IMR-90 (cell line): ENCODE results near the gene FAM110A.
"Not testable (repeated sequence)": the region's sequence is repeated elsewhere in the genome, so short reads cannot be mapped to it uniquely, and the experiment has no call there.

Experiments
- BHLHE40 ChIP-seq: fragments of 150-350 bp; IDR thresholded peaks from 2 replicates; pipeline ENCODE4 v1.6.1; 2016; ENCODE audit warnings: mild to moderate bottlenecking, low read depth, low read length
- POLR2A ChIP-seq: IDR thresholded peaks from 2 replicates; pipeline ENCODE4 v1.6.1; 2012; ENCODE audit warnings: mild to moderate bottlenecking, low read depth, low read length
- TF ChIP-seq, protein P1 (sequence below): conservative IDR thresholded peaks from 2 replicates; pipeline ENCODE4 v1.5.1; 2012; ENCODE audit warnings: mild to moderate bottlenecking, low read depth, low read length, improper control_type of control experiment
- TF ChIP-seq, protein P2 (sequence below): fragments of 150-350 bp; IDR thresholded peaks from 2 replicates; pipeline ENCODE4 v1.6.1; 2017; ENCODE audit warnings: mild to moderate bottlenecking, antibody characterized with exemption, low read length, low read depth

GRCh38 chr20:811776-812434 is 21.6 kb upstream of the FAM110A start:
- TF ChIP-seq, protein P1, sequence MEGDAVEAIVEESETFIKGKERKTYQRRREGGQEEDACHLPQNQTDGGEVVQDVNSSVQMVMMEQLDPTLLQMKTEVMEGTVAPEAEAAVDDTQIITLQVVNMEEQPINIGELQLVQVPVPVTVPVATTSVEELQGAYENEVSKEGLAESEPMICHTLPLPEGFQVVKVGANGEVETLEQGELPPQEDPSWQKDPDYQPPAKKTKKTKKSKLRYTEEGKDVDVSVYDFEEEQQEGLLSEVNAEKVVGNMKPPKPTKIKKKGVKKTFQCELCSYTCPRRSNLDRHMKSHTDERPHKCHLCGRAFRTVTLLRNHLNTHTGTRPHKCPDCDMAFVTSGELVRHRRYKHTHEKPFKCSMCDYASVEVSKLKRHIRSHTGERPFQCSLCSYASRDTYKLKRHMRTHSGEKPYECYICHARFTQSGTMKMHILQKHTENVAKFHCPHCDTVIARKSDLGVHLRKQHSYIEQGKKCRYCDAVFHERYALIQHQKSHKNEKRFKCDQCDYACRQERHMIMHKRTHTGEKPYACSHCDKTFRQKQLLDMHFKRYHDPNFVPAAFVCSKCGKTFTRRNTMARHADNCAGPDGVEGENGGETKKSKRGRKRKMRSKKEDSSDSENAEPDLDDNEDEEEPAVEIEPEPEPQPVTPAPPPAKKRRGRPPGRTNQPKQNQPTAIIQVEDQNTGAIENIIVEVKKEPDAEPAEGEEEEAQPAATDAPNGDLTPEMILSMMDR = not testable (repeated sequence)
- TF ChIP-seq, protein P2, sequence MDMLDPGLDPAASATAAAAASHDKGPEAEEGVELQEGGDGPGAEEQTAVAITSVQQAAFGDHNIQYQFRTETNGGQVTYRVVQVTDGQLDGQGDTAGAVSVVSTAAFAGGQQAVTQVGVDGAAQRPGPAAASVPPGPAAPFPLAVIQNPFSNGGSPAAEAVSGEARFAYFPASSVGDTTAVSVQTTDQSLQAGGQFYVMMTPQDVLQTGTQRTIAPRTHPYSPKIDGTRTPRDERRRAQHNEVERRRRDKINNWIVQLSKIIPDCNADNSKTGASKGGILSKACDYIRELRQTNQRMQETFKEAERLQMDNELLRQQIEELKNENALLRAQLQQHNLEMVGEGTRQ = not testable (repeated sequence)
- TF ChIP-seq POLR2A, BHLHE40: not testable (repeated sequence)
